Neural progenitor cell (in vitro differentiated cells): Measurements from ENCODE around the gene MEGF6. TPM values are rescaled to one million over a fixed set of nuclear protein-coding genes. Genes with fewer than 3 reads are reported as not detected.

Experiments
- DNase-seq: peaks from one replicate; pipeline ENCODE4 v3.0.0-alpha.2; 2016; ENCODE audit warnings: low spot score
- H2AFZ ChIP-seq: fragments of 200-600 bp; sonication (generic); replicated peaks from 2 replicates; pipeline ENCODE4 v1.6.1; 2016; ENCODE audit warnings: antibody characterized with exemption
- H3F3A ChIP-seq: fragments of 200-600 bp; sonication (generic); 2 replicates; pipeline ENCODE4 v1.6.1; 2016; ENCODE audit warnings: antibody characterized with exemption, low read depth
- H3K27ac ChIP-seq: fragments of 200-600 bp; sonication (generic); 2 replicates; pipeline ENCODE4 v1.5.1; 2016; ENCODE audit warnings: mild to moderate bottlenecking
- H3K27me3 ChIP-seq: fragments of 200-600 bp; sonication (generic); 2 replicates; pipeline ENCODE4 v1.6.1; 2016; ENCODE audit warnings: mild to moderate bottlenecking, moderate library complexity
- H3K36me3 ChIP-seq: fragments of 200-600 bp; sonication (generic); 2 replicates; pipeline ENCODE4 v1.5.1; 2016
- H3K4me1 ChIP-seq: fragments of 200-600 bp; sonication (generic); 2 replicates; pipeline ENCODE4 v1.6.1; 2016; ENCODE audit warnings: mixed run types
- H3K4me2 ChIP-seq: fragments of 200-600 bp; sonication (generic); 2 replicates; pipeline ENCODE4 v1.6.1; 2016
- H3K4me3 ChIP-seq: fragments of 200-600 bp; sonication (generic); 2 replicates; pipeline ENCODE4 v1.5.1; 2016
- H3K79me2 ChIP-seq: fragments of 200-600 bp; sonication (generic); 2 replicates; pipeline ENCODE4 v1.6.1; 2016; ENCODE audit warnings: low read depth
- H3K9ac ChIP-seq: fragments of 200-600 bp; sonication (generic); 2 replicates; pipeline ENCODE4 v1.6.1; 2016
- H3K9me3 ChIP-seq: fragments of 200-600 bp; sonication (generic); 2 replicates; pipeline ENCODE4 v1.5.1; 2016; ENCODE audit warnings: low read depth
- H4K20me1 ChIP-seq: fragments of 200-600 bp; sonication (generic); 2 replicates; pipeline ENCODE4 v1.6.1; 2016; ENCODE audit warnings: low read depth
- H3K27ac Mint-ChIP-seq: 3 replicates; pipeline ENCODE4 v1.8.0; 2021; ENCODE audit warnings: mixed read lengths
- H3K27me3 Mint-ChIP-seq: 2 replicates; pipeline ENCODE4 v1.8.0; 2022; ENCODE audit warnings: low read depth, mild to moderate bottlenecking, inconsistent platforms, moderate library complexity, mixed read lengths; ENCODE audit not compliant: insufficient read depth
- H3K36me3 Mint-ChIP-seq: 3 replicates; pipeline ENCODE4 v1.8.0; 2021; ENCODE audit warnings: mixed read lengths
- H3K4me1 Mint-ChIP-seq: 3 replicates; pipeline ENCODE4 v1.8.0; 2021; ENCODE audit warnings: mixed read lengths
- H3K4me3 Mint-ChIP-seq: 3 replicates; pipeline ENCODE4 v1.8.0; 2021; ENCODE audit warnings: mild to moderate bottlenecking, moderate library complexity, mixed read lengths
- H3K9me3 Mint-ChIP-seq: 3 replicates; pipeline ENCODE4 v1.8.0; 2020; ENCODE audit warnings: mixed read lengths
- EZH2 ChIP-seq: fragments of 200-600 bp; sonication (generic); IDR thresholded peaks from 2 replicates; pipeline ENCODE4 v1.6.1; 2017; ENCODE audit warnings: antibody characterized with exemption, mild to moderate bottlenecking, moderate library complexity
- EZH2phosphoT487 ChIP-seq: fragments of 200-600 bp; sonication (generic); IDR thresholded peaks from 2 replicates; pipeline ENCODE4 v1.6.1; 2017; ENCODE audit warnings: antibody characterized with exemption
- total RNA-seq: library from RNA; depleted of rRNA; stranded (reverse); fragments of >200 nt; gene quantifications from 2 replicates; pipeline ENCODE4 v1.2.3, GENCODE V29; 2015; ENCODE audit warnings: low replicate concordance
- TF ChIP-seq, protein P1 (sequence below): fragments of 200-600 bp; sonication (generic); IDR thresholded peaks from 2 replicates; pipeline ENCODE4 v1.5.1; 2017; ENCODE audit warnings: antibody characterized with exemption, mild to moderate bottlenecking

The MEGF6 gene
- total RNA-seq, 1 donor from 2014 or later, result 1.7 TPM

- H3K9me3 ChIP-seq, result no peaks in the 10 kb centered on the region
- no peaks in the 10 kb centered on the region for H3K79me2 ChIP-seq
- DNase-seq, result no peak
- peaks cover 3% of the 10 kb centered on the region for H3K27me3 Mint-ChIP-seq
- H2AFZ ChIP-seq, result no peak overlapping the region
- TF ChIP-seq EZH2 (no peak), EZH2phosphoT487 (no peak)
- TF ChIP-seq, protein P1, sequence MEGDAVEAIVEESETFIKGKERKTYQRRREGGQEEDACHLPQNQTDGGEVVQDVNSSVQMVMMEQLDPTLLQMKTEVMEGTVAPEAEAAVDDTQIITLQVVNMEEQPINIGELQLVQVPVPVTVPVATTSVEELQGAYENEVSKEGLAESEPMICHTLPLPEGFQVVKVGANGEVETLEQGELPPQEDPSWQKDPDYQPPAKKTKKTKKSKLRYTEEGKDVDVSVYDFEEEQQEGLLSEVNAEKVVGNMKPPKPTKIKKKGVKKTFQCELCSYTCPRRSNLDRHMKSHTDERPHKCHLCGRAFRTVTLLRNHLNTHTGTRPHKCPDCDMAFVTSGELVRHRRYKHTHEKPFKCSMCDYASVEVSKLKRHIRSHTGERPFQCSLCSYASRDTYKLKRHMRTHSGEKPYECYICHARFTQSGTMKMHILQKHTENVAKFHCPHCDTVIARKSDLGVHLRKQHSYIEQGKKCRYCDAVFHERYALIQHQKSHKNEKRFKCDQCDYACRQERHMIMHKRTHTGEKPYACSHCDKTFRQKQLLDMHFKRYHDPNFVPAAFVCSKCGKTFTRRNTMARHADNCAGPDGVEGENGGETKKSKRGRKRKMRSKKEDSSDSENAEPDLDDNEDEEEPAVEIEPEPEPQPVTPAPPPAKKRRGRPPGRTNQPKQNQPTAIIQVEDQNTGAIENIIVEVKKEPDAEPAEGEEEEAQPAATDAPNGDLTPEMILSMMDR, result no peak
- no peak overlapping the region for H3K9ac ChIP-seq
- no peaks in the 10 kb centered on the region for H3K4me1 Mint-ChIP-seq
- H3K36me3 Mint-ChIP-seq, result no peaks in the 10 kb centered on the region
- H3K4me3 Mint-ChIP-seq, result no peak overlapping the region
- H3K4me3 ChIP-seq, result no peak overlapping the region
- H3K36me3 ChIP-seq, result no peaks in the 10 kb centered on the region
- no peak overlapping the region for H3K27ac Mint-ChIP-seq
- peaks cover 31% of the 10 kb centered on the region for H4K20me1 ChIP-seq
- no peaks in the 10 kb centered on the region for H3F3A ChIP-seq
- H3K27me3 ChIP-seq, result no peaks in the 10 kb centered on the region
- no peaks in the 10 kb centered on the region for H3K9me3 Mint-ChIP-seq
- H3K27ac ChIP-seq, result no peak overlapping the region
- no peaks in the 10 kb centered on the region for H3K4me1 ChIP-seq
- no peak overlapping the region for H3K4me2 ChIP-seq
Measured at GRCh38 chr1:3499611-3500010, 111.7 kb downstream of the MEGF6 start.

DNA sequence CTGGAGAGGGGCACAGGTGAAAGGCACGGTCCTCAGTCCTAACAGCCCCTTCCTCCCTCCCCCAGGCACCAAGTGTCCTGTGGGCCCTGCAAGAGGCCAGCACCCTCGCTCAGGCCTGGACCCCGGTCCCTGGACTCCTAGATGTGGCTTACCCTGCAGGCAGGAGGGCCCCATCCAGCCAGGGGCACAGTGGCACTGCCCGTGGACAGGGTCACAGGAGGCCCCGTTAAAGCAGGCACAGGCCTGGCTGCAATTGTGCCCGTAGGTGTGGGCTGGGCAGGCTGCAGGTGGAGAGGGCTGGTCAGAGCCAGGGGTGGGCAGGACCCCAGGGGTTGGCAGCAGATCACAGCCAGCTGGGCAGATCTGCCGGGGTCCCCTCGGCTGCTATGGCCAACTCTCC is 112.3 kb downstream of the MEGF6 start:
- Histone ChIP-seq H3K9me3 (no peaks in the 10 kb centered on the region), H3K36me3 (no peaks in the 10 kb centered on the region), H3K27ac (no peak overlapping the region), H3K4me3 (no peak overlapping the region), H3K27me3 (no peaks in the 10 kb centered on the region), H3K4me2 (no peak overlapping the region), H3K9ac (no peak overlapping the region), H2AFZ (no peak overlapping the region), H4K20me1 (peaks cover 25% of the 10 kb centered on the region), H3F3A (no peaks in the 10 kb centered on the region), H3K4me1 (no peaks in the 10 kb centered on the region), H3K79me2 (no peaks in the 10 kb centered on the region)
- TF ChIP-seq EZH2phosphoT487, result no peak
- H3K27me3 Mint-ChIP-seq, result peaks cover 3% of the 10 kb centered on the region
- no peaks in the 10 kb centered on the region for H3K36me3 Mint-ChIP-seq
- no peak overlapping the region for H3K27ac Mint-ChIP-seq
- H3K4me1 Mint-ChIP-seq, result no peaks in the 10 kb centered on the region
- no peak overlapping the region for H3K4me3 Mint-ChIP-seq
- no peaks in the 10 kb centered on the region for H3K9me3 Mint-ChIP-seq
- DNase-seq, result no peak

GRCh38 chr1:3498246-3498930 is 112.9 kb downstream of the MEGF6 start:
- H3K9me3 Mint-ChIP-seq, result no peaks in the 10 kb centered on the region
- Histone ChIP-seq H3K27me3 (no peaks in the 10 kb centered on the region), H2AFZ (no peak overlapping the region), H3K9me3 (no peaks in the 10 kb centered on the region), H4K20me1 (peaks cover 22% of the 10 kb centered on the region), H3K4me3 (no peak overlapping the region), H3K36me3 (no peaks in the 10 kb centered on the region), H3K9ac (peak overlapping the region; percentile 27), H3F3A (no peaks in the 10 kb centered on the region), H3K79me2 (no peaks in the 10 kb centered on the region), H3K27ac (no peak overlapping the region), H3K4me2 (no peak overlapping the region), H3K4me1 (no peaks in the 10 kb centered on the region)
- DNase-seq, result no peak
- TF ChIP-seq, protein P1, result no peak
- TF ChIP-seq EZH2, result no peak
- TF ChIP-seq EZH2phosphoT487, result no peak
- H3K36me3 Mint-ChIP-seq, result no peaks in the 10 kb centered on the region
- H3K27ac Mint-ChIP-seq, result no peak overlapping the region
- H3K27me3 Mint-ChIP-seq, result peaks cover 3% of the 10 kb centered on the region
- no peak overlapping the region for H3K4me3 Mint-ChIP-seq
- no peaks in the 10 kb centered on the region for H3K4me1 Mint-ChIP-seq

- Histone ChIP-seq H3K4me3 (no peak overlapping the region), H3F3A (no peaks in the 10 kb centered on the region), H3K4me2 (no peak overlapping the region), H3K27me3 (no peaks in the 10 kb centered on the region), H3K4me1 (no peaks in the 10 kb centered on the region), H3K36me3 (no peaks in the 10 kb centered on the region), H4K20me1 (peaks cover 15% of the 10 kb centered on the region), H3K79me2 (no peaks in the 10 kb centered on the region), H3K9ac (peak overlapping the region; percentile 13), H3K27ac (no peak overlapping the region), H2AFZ (no peak overlapping the region), H3K9me3 (no peaks in the 10 kb centered on the region)
- Mint-ChIP-seq H3K27ac (no peak overlapping the region), H3K27me3 (peaks cover 2% of the 10 kb centered on the region), H3K36me3 (no peaks in the 10 kb centered on the region), H3K4me1 (no peaks in the 10 kb centered on the region), H3K4me3 (no peak overlapping the region), H3K9me3 (no peaks in the 10 kb centered on the region)
- no peak for DNase-seq
- no peak for TF ChIP-seq EZH2phosphoT487
- TF ChIP-seq, protein P1, result no peak
- TF ChIP-seq EZH2, result no peak
Measured at GRCh38 chr1:3497521-3497920, 113.8 kb downstream of the MEGF6 start.
